Esophagus squamous epithelium (tissue), 5 donors: ENCODE measurements around the gene AIFM3. TPM values are rescaled to one million over a fixed set of nuclear protein-coding genes. Genes with fewer than 3 reads are reported as not detected.

ENCODE experiments used
- DNase-seq: peaks from one replicate; lab custom pipeline; 2025; lab: John Stamatoyannopoulos, UW
- H3K27ac ChIP-seq, 4 donors: fragments of 200-600 bp; sonication (generic); one replicate each; pipeline ENCODE4 v1.5.1; 2016 to 2019; ENCODE audit warnings: mild to moderate bottlenecking in 1 of 4
- H3K27me3 ChIP-seq, 4 donors: fragments of 200-600 bp; sonication (generic); 1 replicate in 3 of 4; 2 replicates in 1 of 4; pipeline versions ENCODE4 v1.5.1 to v1.6.0; 2017 to 2021; ENCODE audit warnings: antibody characterized with exemption in 1 of 4
- H3K36me3 ChIP-seq, 3 donors: fragments of 200-600 bp; sonication (generic); one replicate each; pipeline ENCODE4 v1.5.1; 2016 to 2019
- H3K4me1 ChIP-seq, 3 donors: fragments of 200-600 bp; sonication (generic); one replicate each; pipeline ENCODE4 v1.5.1; 2017 to 2019
- H3K4me3 ChIP-seq, 4 donors: fragments of 200-600 bp; sonication (generic); 1 replicate in 3 of 4; 2 replicates in 1 of 4; pipeline ENCODE4 v1.5.1; 2016 to 2019; ENCODE audit warnings: mild to moderate bottlenecking in 2 of 4, moderate library complexity in 1 of 4
- H3K9me3 ChIP-seq, 3 donors: fragments of 200-600 bp; sonication (generic); one replicate each; pipeline ENCODE4 v1.5.1; 2016 to 2019
- CTCF ChIP-seq, 6 experiments: fragments of 450-650 bp in 4 of 6; fragments of 200-600 bp in 2 of 6; sonication (generic) in 2 of 6; IDR thresholded peaks; one replicate each; pipeline ENCODE4 v1.5.1; 2016 to 2019; ENCODE audit warnings: antibody characterized with exemption in 6 of 6, mild to moderate bottlenecking in 4 of 6, moderate library complexity in 4 of 6
- POLR2A ChIP-seq, 4 donors: fragments of 450-650 bp; IDR thresholded peaks; one replicate each; pipeline ENCODE4 v1.6.1; 2017; ENCODE audit warnings: antibody characterized with exemption in 4 of 4, mild to moderate bottlenecking in 4 of 4, moderate library complexity in 3 of 4
- WGBS, 2 donors: methylation state at CpG; one replicate each; pipeline ENCODE4 v1.1.5; 2018; 5-methylcytosine and 5-hydroxymethylcytosine counted together
- intact Hi-C: fragments of 100-400 bp; cut with DNase I; formaldehyde crosslinking; loops from one replicate; pipeline ENCODE4 v1.15.0; 2022
- total RNA-seq, 4 donors: library from RNA; depleted of rRNA; stranded (reverse); fragments of >200 nt; gene quantifications; one replicate each; pipeline ENCODE4 v1.1.0, GENCODE V29; 2016
- donor health status: DM: yes; HTN: yes; CAD: no.

AIFM3 gene
- total RNA-seq, 4 donors from 2014 or later = 0.30 to 1.9 (median 0.94) TPM

GRCh38 chr22:20991252-20992055 is 24.4 kb downstream of the AIFM3 start:
- intact Hi-C loops = no loop called here

GRCh38 chr22:20992056-20992442 is 25.0 kb downstream of the AIFM3 start:
- Histone ChIP-seq H3K27ac (no peak overlapping the region), H3K36me3 (peaks cover 23 to 99% (median 33%) of the 10 kb centered on the region in 3 donors), H3K4me1 (no peaks in the 10 kb centered on the region), H3K9me3 (no peaks in the 10 kb centered on the region), H3K4me3 (no peak overlapping the region), H3K27me3 (no peaks in the 10 kb centered on the region)
- 71 to 92% methylated on average over 2 to 6 of the region's 7 CpGs for WGBS, 2 donors
- no peak for DNase-seq
- TF ChIP-seq CTCF (IDR thresholded peaks at IDR 0.05) = no peak
- intact Hi-C loops = no loop called here

More at GRCh38 chr22:20991252-20992055, 24.4 kb downstream of the AIFM3 start:
- H3K4me1 ChIP-seq = no peaks in the 10 kb centered on the region
- no peaks in the 10 kb centered on the region for H3K9me3 ChIP-seq
- H3K27me3 ChIP-seq = no peaks in the 10 kb centered on the region
- DNase-seq = no peak
- TF ChIP-seq POLR2A (IDR thresholded peaks at IDR 0.05) (no peak), CTCF (IDR thresholded peaks at IDR 0.05) (no peak)
- WGBS, 2 donors = 60 to 96% methylated on average over 1 to 6 of the region's 24 CpGs
- H3K27ac ChIP-seq = no peak overlapping the region
- H3K4me3 ChIP-seq = no peak overlapping the region
- peaks cover 23 to 99% (median 29%) of the 10 kb centered on the region in 3 donors for H3K36me3 ChIP-seq

GRCh38 chr22:20992456-20993303 is 25.6 kb downstream of the AIFM3 start:
- intact Hi-C loops = no loop called here
- TF ChIP-seq POLR2A (IDR thresholded peaks at IDR 0.05) = no peak
- no peak for TF ChIP-seq CTCF (IDR thresholded peaks at IDR 0.05)
- Histone ChIP-seq H3K4me3 (no peak overlapping the region), H3K27ac (no peak overlapping the region), H3K27me3 (no peaks in the 10 kb centered on the region), H3K36me3 (peaks cover 21 to 99% (median 32%) of the 10 kb centered on the region in 3 donors), H3K4me1 (no peaks in the 10 kb centered on the region), H3K9me3 (no peaks in the 10 kb centered on the region)
- 50 to 80% methylated on average over 2 to 5 of the region's 21 CpGs for WGBS, 2 donors
- DNase-seq = no peak

DNA sequence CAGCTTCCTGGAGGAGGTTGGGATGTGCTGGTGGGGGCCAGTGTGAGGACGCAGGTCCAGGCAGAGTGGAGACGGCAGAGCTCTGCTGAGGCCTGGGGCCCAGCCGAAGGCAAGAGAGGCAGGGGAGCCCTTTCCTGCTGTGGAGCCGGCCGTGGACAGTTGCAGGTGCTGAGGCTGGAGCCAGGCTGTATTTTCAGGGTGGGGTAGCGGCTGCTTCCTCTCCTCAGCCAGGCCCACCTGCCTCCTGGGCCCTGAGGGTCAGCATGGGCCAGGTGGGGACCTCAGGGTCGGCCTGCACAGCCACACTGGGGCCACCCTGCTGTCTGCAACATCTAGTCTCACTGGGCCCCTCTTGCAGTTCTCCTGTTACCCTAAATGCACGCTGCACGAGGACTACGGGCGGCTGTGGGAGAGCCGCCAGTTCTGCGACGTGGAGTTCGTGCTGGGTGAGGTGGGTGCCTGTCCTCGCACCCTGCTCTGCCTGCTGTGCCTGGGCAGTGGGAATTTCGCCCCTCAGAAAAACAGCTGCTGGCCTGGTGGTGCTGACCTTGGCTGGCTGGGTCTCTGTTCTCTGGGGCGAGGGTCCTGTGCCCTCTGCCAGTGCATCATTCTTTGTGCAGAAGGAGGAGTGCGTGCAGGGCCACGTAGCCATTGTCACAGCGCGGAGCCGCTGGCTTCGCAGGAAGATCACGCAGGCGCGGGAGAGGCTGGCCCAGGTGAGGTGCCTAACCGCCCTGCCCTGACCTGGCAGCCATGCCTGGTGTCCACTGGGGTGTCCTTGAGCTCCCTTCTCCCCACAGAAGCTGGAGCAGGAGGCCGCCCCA is 26.5 kb downstream of the AIFM3 start:
- H3K4me3 ChIP-seq = no peak overlapping the region
- intact Hi-C loops = no loop called here
- no peak for DNase-seq
- no peaks in the 10 kb centered on the region for H3K27me3 ChIP-seq
- peaks cover 15 to 99% (median 37%) of the 10 kb centered on the region in 3 donors for H3K36me3 ChIP-seq
- no peak overlapping the region for H3K27ac ChIP-seq
- WGBS, 2 donors = 93% methylated on average over 3 of the region's 29 CpGs; no CpG with 5 or more reads in 1 of the 2 donors
- peaks cover 0 to 3% (median 0%) of the 10 kb centered on the region in 3 donors for H3K4me1 ChIP-seq
- no peak for TF ChIP-seq CTCF (IDR thresholded peaks at IDR 0.05)
- no peak for TF ChIP-seq POLR2A (IDR thresholded peaks at IDR 0.05)
- H3K9me3 ChIP-seq = no peaks in the 10 kb centered on the region
